Parathyroid adenoma (tissue), 2 donors: ENCODE results near the gene SSPN.

ENCODE experiments used
- H2AFZ ChIP-seq: fragments of 300-600 bp; sonication (generic); one replicate; pipeline ENCODE4 v1.7.0; 2017; ENCODE audit warnings: antibody characterized with exemption, mild to moderate bottlenecking
- H3K27ac ChIP-seq: fragments of 300-600 bp; sonication (generic); one replicate; pipeline ENCODE4 v1.7.0; 2017
- H3K27me3 ChIP-seq: fragments of 300-600 bp; sonication (generic); one replicate; pipeline ENCODE4 v1.7.0; 2017; ENCODE audit warnings: low read length; ENCODE audit not compliant: control insufficient read depth, insufficient read depth
- H3K36me3 ChIP-seq: fragments of 300-600 bp; sonication (generic); one replicate; pipeline ENCODE4 v1.7.0; 2017; ENCODE audit warnings: low read length; ENCODE audit not compliant: control insufficient read depth, insufficient read depth
- H3K4me1 ChIP-seq: fragments of 300-600 bp; sonication (generic); one replicate; pipeline ENCODE4 v1.7.0; 2017; ENCODE audit warnings: control low read depth
- H3K4me2 ChIP-seq: fragments of 300-600 bp; sonication (generic); one replicate; pipeline ENCODE4 v1.7.0; 2017; ENCODE audit warnings: low read length
- H3K4me3 ChIP-seq: fragments of 300-600 bp; sonication (generic); one replicate; pipeline ENCODE4 v1.7.0; 2017; ENCODE audit warnings: low read depth, low read length
- H3K79me2 ChIP-seq: fragments of 300-600 bp; sonication (generic); one replicate; pipeline ENCODE4 v1.7.0; 2017; ENCODE audit warnings: control low read depth
- H3K9ac ChIP-seq: fragments of 300-600 bp; sonication (generic); one replicate; pipeline ENCODE4 v1.7.0; 2017; ENCODE audit warnings: mild to moderate bottlenecking
- H3K9me3 ChIP-seq: fragments of 300-600 bp; sonication (generic); one replicate; pipeline ENCODE4 v1.7.0; 2017; ENCODE audit warnings: low read length; ENCODE audit not compliant: control insufficient read depth
- TF ChIP-seq, protein P1 (sequence below): fragments of 300-600 bp; sonication (generic); IDR thresholded peaks from one replicate; pipeline ENCODE4 v1.7.0; 2017; ENCODE audit warnings: antibody characterized with exemption, mild to moderate bottlenecking
- donor health status: primary hyperparathyroidism.

The SSPN gene

DNA sequence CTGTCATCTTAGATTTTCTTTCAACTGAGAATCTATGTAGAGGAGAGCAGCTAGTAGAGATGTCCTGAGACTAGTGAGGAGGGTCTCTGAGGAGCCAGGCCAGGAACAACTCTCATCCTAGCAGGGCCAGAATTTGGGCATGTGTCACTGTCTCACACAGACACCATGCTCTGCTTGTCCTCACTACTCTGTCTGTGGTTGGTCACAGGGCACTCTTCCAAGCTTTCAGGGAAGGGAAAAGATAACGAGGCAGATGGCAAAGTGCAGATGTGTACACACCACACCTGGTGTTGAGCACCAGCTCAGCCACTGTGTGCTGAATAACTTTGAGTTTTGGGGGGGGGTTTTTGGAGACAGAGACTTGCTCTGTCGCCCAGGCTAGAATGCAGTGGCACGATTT lies 2.5 kb downstream of the SSPN start:
- no peak overlapping the region for H3K4me3 ChIP-seq
- H3K27me3 ChIP-seq, result no peaks in the 10 kb centered on the region
- H3K9me3 ChIP-seq, result no peaks in the 10 kb centered on the region
- no peak overlapping the region for H3K4me2 ChIP-seq
- no peaks in the 10 kb centered on the region for H3K4me1 ChIP-seq
- no peak overlapping the region for H3K9ac ChIP-seq
- no peak overlapping the region for H2AFZ ChIP-seq
- H3K79me2 ChIP-seq, result no peaks in the 10 kb centered on the region
- TF ChIP-seq, protein P1, sequence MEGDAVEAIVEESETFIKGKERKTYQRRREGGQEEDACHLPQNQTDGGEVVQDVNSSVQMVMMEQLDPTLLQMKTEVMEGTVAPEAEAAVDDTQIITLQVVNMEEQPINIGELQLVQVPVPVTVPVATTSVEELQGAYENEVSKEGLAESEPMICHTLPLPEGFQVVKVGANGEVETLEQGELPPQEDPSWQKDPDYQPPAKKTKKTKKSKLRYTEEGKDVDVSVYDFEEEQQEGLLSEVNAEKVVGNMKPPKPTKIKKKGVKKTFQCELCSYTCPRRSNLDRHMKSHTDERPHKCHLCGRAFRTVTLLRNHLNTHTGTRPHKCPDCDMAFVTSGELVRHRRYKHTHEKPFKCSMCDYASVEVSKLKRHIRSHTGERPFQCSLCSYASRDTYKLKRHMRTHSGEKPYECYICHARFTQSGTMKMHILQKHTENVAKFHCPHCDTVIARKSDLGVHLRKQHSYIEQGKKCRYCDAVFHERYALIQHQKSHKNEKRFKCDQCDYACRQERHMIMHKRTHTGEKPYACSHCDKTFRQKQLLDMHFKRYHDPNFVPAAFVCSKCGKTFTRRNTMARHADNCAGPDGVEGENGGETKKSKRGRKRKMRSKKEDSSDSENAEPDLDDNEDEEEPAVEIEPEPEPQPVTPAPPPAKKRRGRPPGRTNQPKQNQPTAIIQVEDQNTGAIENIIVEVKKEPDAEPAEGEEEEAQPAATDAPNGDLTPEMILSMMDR, result no peak
- H3K27ac ChIP-seq, result no peak overlapping the region
- H3K36me3 ChIP-seq, result no peaks in the 10 kb centered on the region

GRCh38 chr12:26198742-26199141 lies 3.4 kb downstream of the SSPN start:
- Histone ChIP-seq H2AFZ (no peak overlapping the region), H3K36me3 (no peaks in the 10 kb centered on the region), H3K4me3 (no peak overlapping the region), H3K9me3 (no peaks in the 10 kb centered on the region), H3K27ac (no peak overlapping the region), H3K79me2 (no peaks in the 10 kb centered on the region), H3K27me3 (no peaks in the 10 kb centered on the region), H3K4me2 (no peak overlapping the region), H3K4me1 (no peaks in the 10 kb centered on the region), H3K9ac (no peak overlapping the region)
- TF ChIP-seq, protein P1, result no peak

GRCh38 chr12:26203167-26203780 lies 7.9 kb downstream of the SSPN start:
- no peak overlapping the region for H3K4me3 ChIP-seq
- H3K4me2 ChIP-seq, result no peak overlapping the region
- no peak overlapping the region for H3K9ac ChIP-seq
- no peaks in the 10 kb centered on the region for H3K4me1 ChIP-seq
- no peaks in the 10 kb centered on the region for H3K79me2 ChIP-seq
- no peaks in the 10 kb centered on the region for H3K27me3 ChIP-seq
- no peaks in the 10 kb centered on the region for H3K36me3 ChIP-seq
- no peaks in the 10 kb centered on the region for H3K9me3 ChIP-seq
- H3K27ac ChIP-seq, result no peak overlapping the region
- TF ChIP-seq, protein P1, result no peak
- H2AFZ ChIP-seq, result no peak overlapping the region

GRCh38 chr12:26204612-26205289 lies 9.4 kb downstream of the SSPN start:
- no peak overlapping the region for H3K4me2 ChIP-seq
- TF ChIP-seq, protein P1, result no peak
- no peak overlapping the region for H3K9ac ChIP-seq
- H3K27ac ChIP-seq, result no peak overlapping the region
- no peaks in the 10 kb centered on the region for H3K9me3 ChIP-seq
- no peaks in the 10 kb centered on the region for H3K27me3 ChIP-seq
- H3K4me1 ChIP-seq, result no peaks in the 10 kb centered on the region
- H3K36me3 ChIP-seq, result no peaks in the 10 kb centered on the region
- H3K79me2 ChIP-seq, result no peaks in the 10 kb centered on the region
- no peak overlapping the region for H2AFZ ChIP-seq
- H3K4me3 ChIP-seq, result no peak overlapping the region

DNA sequence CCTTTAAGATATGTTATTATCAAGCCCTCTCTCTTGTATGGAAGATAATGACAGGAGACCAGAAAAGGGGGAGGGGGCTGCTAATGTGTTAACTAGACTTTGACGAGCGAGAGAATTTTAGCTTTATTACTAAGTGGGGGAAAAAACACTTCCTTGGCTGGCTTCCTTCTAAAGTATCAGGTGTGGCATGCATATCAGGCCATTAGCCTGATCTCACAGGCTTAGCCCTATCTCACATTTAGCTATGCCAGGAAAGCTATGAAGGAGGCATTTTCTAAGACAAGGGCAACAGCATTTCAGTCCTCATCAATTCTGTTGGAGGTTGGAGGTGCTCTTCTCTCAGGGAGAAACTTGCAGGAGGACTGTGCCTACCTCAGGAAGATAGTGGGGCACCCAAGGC lies 9.9 kb downstream of the SSPN start:
- Histone ChIP-seq H3K4me3 (no peak overlapping the region), H3K9me3 (no peaks in the 10 kb centered on the region), H3K79me2 (no peaks in the 10 kb centered on the region), H3K4me2 (no peak overlapping the region), H3K4me1 (no peaks in the 10 kb centered on the region), H3K36me3 (no peaks in the 10 kb centered on the region), H2AFZ (no peak overlapping the region), H3K9ac (no peak overlapping the region), H3K27ac (no peak overlapping the region), H3K27me3 (no peaks in the 10 kb centered on the region)
- TF ChIP-seq, protein P1, result no peak
